Gastroesophageal sphincter (tissue), 4 donors: ENCODE measurements around the gene LEPR. TPM values are rescaled to one million over a fixed set of nuclear protein-coding genes. Genes with fewer than 3 reads are reported as not detected.

ENCODE experiments used
- ATAC-seq: fragments of 150-250 bp; one replicate; pipeline ENCODE4 v1.9.1; 2016; ENCODE audit warnings: mild to moderate bottlenecking, moderate library complexity
- H3K27ac ChIP-seq, 4 donors: fragments of 200-600 bp; sonication (generic) in 3 of 4; 1 replicate in 3 of 4; 2 replicates in 1 of 4; pipeline ENCODE4 v1.5.1; 2016 to 2019
- H3K27me3 ChIP-seq: fragments of 200-600 bp; sonication (generic); one replicate; pipeline ENCODE4 v1.5.1; 2019
- H3K36me3 ChIP-seq, 2 donors: fragments of 200-600 bp; sonication (generic); one replicate each; pipeline ENCODE4 v1.5.1; 2019; ENCODE audit warnings: control low read depth in 1 of 2
- H3K4me1 ChIP-seq, 3 donors: fragments of 200-600 bp; sonication (generic); 1 replicate in 2 of 3; 2 replicates in 1 of 3; pipeline ENCODE4 v1.5.1; 2016 to 2019; ENCODE audit warnings: control low read depth in 2 of 3
- H3K4me3 ChIP-seq, 2 donors: fragments of 200-600 bp; sonication (generic); one replicate each; pipeline ENCODE4 v1.5.1; 2019; ENCODE audit warnings: mild to moderate bottlenecking in 1 of 2, moderate library complexity in 1 of 2
- H3K9me3 ChIP-seq, 3 donors: fragments of 200-600 bp; sonication (generic); one replicate each; pipeline ENCODE4 v1.5.1; 2017 to 2019; ENCODE audit warnings: control low read depth in 2 of 3
- CTCF ChIP-seq, 4 experiments: fragments of 200-600 bp in 2 of 4; fragments of 450-650 bp in 2 of 4; sonication (generic) in 1 of 4; IDR thresholded peaks; one replicate each; pipeline ENCODE4 v1.5.1; 2017 to 2019; ENCODE audit warnings: antibody characterized with exemption in 4 of 4, mild to moderate bottlenecking in 2 of 4, moderate library complexity in 2 of 4
- EP300 ChIP-seq: sonication (generic); formaldehyde crosslinking; IDR thresholded peaks from one replicate; pipeline ENCODE4 v1.6.1; 2017; ENCODE audit warnings: antibody characterized with exemption, mild to moderate bottlenecking
- POLR2A ChIP-seq, 2 donors: fragments of 450-650 bp; IDR thresholded peaks; one replicate each; pipeline ENCODE4 v1.6.1; 2017; ENCODE audit warnings: antibody characterized with exemption in 2 of 2, mild to moderate bottlenecking in 2 of 2, moderate library complexity in 1 of 2
- POLR2AphosphoS5 ChIP-seq: sonication (generic); formaldehyde crosslinking; IDR thresholded peaks from one replicate; pipeline ENCODE4 v1.6.1; 2017; ENCODE audit warnings: antibody characterized with exemption
- WGBS, 2 donors: methylation state at CpG; one replicate each; pipeline ENCODE4 v1.1.5; 2018; ENCODE audit warnings: low coverage in 1 of 2; 5-methylcytosine and 5-hydroxymethylcytosine counted together
- small RNA-seq, 4 donors: library from RNA; depleted of rRNA; stranded (forward); fragments of <200 nt; gene quantifications; one replicate each; pipeline ENCODE3, GENCODE V24; 2016
- total RNA-seq, 4 donors: library from RNA; depleted of rRNA; stranded (reverse); fragments of >200 nt; gene quantifications; one replicate each; pipeline ENCODE4 v1.1.0, GENCODE V29; 2016

The LEPR gene
- total RNA-seq, 4 donors from 2014 or later: 11.0 to 51.1 (median 15.0) TPM

GRCh38 chr1:65467536-65467935 lies 47.1 kb downstream of the LEPR start:
- ATAC-seq: no peak
- TF ChIP-seq POLR2A (IDR thresholded peaks at IDR 0.05): no peak
- no peak for TF ChIP-seq POLR2AphosphoS5
- no peak for TF ChIP-seq CTCF (IDR thresholded peaks at IDR 0.05)
- TF ChIP-seq EP300: no peak

GRCh38 chr1:65469126-65469888 lies 48.8 kb downstream of the LEPR start:
- no peak for TF ChIP-seq CTCF (IDR thresholded peaks at IDR 0.05)
- TF ChIP-seq POLR2A (IDR thresholded peaks at IDR 0.05): no peak
- Histone ChIP-seq H3K4me1 (peaks cover 0 to 30% (median 7%) of the 10 kb centered on the region in 3 donors), H3K36me3 (no peaks in the 10 kb centered on the region), H3K27me3 (no peaks in the 10 kb centered on the region), H3K4me3 (no peak overlapping the region), H3K27ac (peak overlapping the region in 2 of 4 donors; percentile 16 to 27), H3K9me3 (no peaks in the 10 kb centered on the region)
- ATAC-seq: no peak
- WGBS, 2 donors: 36 to 95% methylated on average over 2 to 4 of the region's 4 CpGs

More at GRCh38 chr1:65467536-65467935, 47.1 kb downstream of the LEPR start:
- no peaks in the 10 kb centered on the region for H3K9me3 ChIP-seq
- no peak overlapping the region for H3K4me3 ChIP-seq
- peaks cover 0 to 30% (median 7%) of the 10 kb centered on the region in 3 donors for H3K4me1 ChIP-seq
- 36 to 40% methylated on average over 3 to 4 of the region's 6 CpGs for WGBS, 2 donors
- no peaks in the 10 kb centered on the region for H3K36me3 ChIP-seq
- H3K27ac ChIP-seq: no peak overlapping the region
- no peaks in the 10 kb centered on the region for H3K27me3 ChIP-seq

GRCh38 chr1:65469889-65470340 lies 49.4 kb downstream of the LEPR start:
- TF ChIP-seq CTCF (IDR thresholded peaks at IDR 0.05): no peak
- TF ChIP-seq EP300: no peak
- TF ChIP-seq POLR2A (IDR thresholded peaks at IDR 0.05): no peak
- TF ChIP-seq POLR2AphosphoS5: no peak
- H3K4me3 ChIP-seq: no peak overlapping the region
- H3K36me3 ChIP-seq: no peaks in the 10 kb centered on the region
- no peaks in the 10 kb centered on the region for H3K9me3 ChIP-seq
- 41 to 42% methylated on average over 3 to 4 of the region's 4 CpGs for WGBS, 2 donors
- H3K4me1 ChIP-seq: peaks cover 0 to 30% (median 7%) of the 10 kb centered on the region in 3 donors
- ATAC-seq: no peak
- H3K27me3 ChIP-seq: no peaks in the 10 kb centered on the region
- peak overlapping the region in 3 of 4 donors; percentile 6 to 27 (median 16) for H3K27ac ChIP-seq

Small RNA genes lying within 50 kb of the gene (small RNA-seq; reads per million reads assigned to genes)
- 0 to 0.18 (median 0) reads per million in 4 donors for gene RNU2-15P

Other genes with a start within 250 kb of the LEPR start
- gene DNAJC6, start 111.1 kb upstream of the LEPR start, total RNA-seq: 1 to 10 TPM; 2.0 to 5.3 (median 3.2) TPM
- 100 to 1,000 TPM in 1 of 4 donors, 10 to 100 TPM in 3; 66.3 to 106 (median 72.9) TPM for gene LEPROT, start within 50 bp of the LEPR start, total RNA-seq